H9 (cell line): ENCODE results near the gene STYXL1. TPM values are rescaled to one million over a fixed set of nuclear protein-coding genes. Genes with fewer than 3 reads are reported as not detected.
A peak's percentile ranks its signal among the peaks of the same experiment; 100 is the strongest.

Source experiments
- DNase-seq: peaks from one replicate; pipeline ENCODE4 v3.0.0-alpha.2; 2017
- H2AFZ ChIP-seq: one replicate; pipeline ENCODE4 v1.6.1; 2013; ENCODE audit warnings: mild to moderate bottlenecking, low read length, control low read depth, moderate library complexity
- H2AK5ac ChIP-seq: 2 replicates; pipeline ENCODE4 v1.6.1; 2013; ENCODE audit warnings: low read length, control low read depth, mixed read lengths; ENCODE audit not compliant: insufficient read length
- H2BK120ac ChIP-seq: one replicate; pipeline ENCODE4 v1.6.1; 2013; ENCODE audit warnings: low read depth, mild to moderate bottlenecking, low read length, control low read depth, inconsistent platforms; ENCODE audit not compliant: poor library complexity, severe bottlenecking
- H2BK12ac ChIP-seq: 2 replicates; pipeline ENCODE4 v1.6.1; 2013; ENCODE audit warnings: low read length, control low read depth, mixed read lengths, low read depth; ENCODE audit not compliant: insufficient read length
- H2BK15ac ChIP-seq: 2 replicates; pipeline ENCODE4 v1.6.1; 2013; ENCODE audit warnings: low read depth, low read length, control low read depth
- H2BK20ac ChIP-seq: one replicate; pipeline ENCODE4 v1.6.1; 2013; ENCODE audit warnings: low read depth, mild to moderate bottlenecking, low read length, control low read depth, inconsistent platforms; ENCODE audit not compliant: poor library complexity, severe bottlenecking
- H2BK5ac ChIP-seq: 2 replicates; pipeline ENCODE4 v1.6.1; 2013; ENCODE audit warnings: low read length, control low read depth, mixed read lengths; ENCODE audit not compliant: insufficient read length
- H3K14ac ChIP-seq: 2 replicates; pipeline ENCODE4 v1.6.1; 2013; ENCODE audit warnings: low read length, control low read depth; ENCODE audit not compliant: insufficient read depth
- H3K18ac ChIP-seq: 2 replicates; pipeline ENCODE4 v1.6.1; 2013; ENCODE audit warnings: low read depth, mild to moderate bottlenecking, mixed read lengths, low read length, control low read depth; ENCODE audit not compliant: insufficient read length
- H3K23ac ChIP-seq: 2 replicates; pipeline ENCODE4 v1.6.1; 2013; ENCODE audit warnings: low read length, control low read depth, mixed read lengths, low read depth; ENCODE audit not compliant: insufficient read length
- H3K23me2 ChIP-seq: 2 replicates; pipeline ENCODE4 v1.6.1; 2013; ENCODE audit warnings: low read depth, mild to moderate bottlenecking, mixed read lengths, low read length, control low read depth; ENCODE audit not compliant: insufficient read length, poor library complexity, severe bottlenecking
- H3K27ac ChIP-seq: 2 replicates; pipeline ENCODE4 v1.5.1; 2013; ENCODE audit warnings: low read length, control low read depth, mixed read lengths, low read depth; ENCODE audit not compliant: insufficient read length
- H3K27me3 ChIP-seq: 2 replicates; pipeline ENCODE4 v1.6.1; 2013; ENCODE audit warnings: low read length, control low read depth, inconsistent platforms; ENCODE audit not compliant: insufficient read depth
- H3K4ac ChIP-seq: 2 replicates; pipeline ENCODE4 v1.6.1; 2013; ENCODE audit warnings: low read depth, mild to moderate bottlenecking, control low read depth, inconsistent platforms, low read length, moderate library complexity
- H3K4me1 ChIP-seq: 2 replicates; pipeline ENCODE4 v1.6.1; 2013; ENCODE audit warnings: low read length, control low read depth, inconsistent platforms; ENCODE audit not compliant: insufficient read depth
- H3K4me2 ChIP-seq: 2 replicates; pipeline ENCODE4 v1.6.1; 2013; ENCODE audit warnings: low read length, control low read depth, mixed read lengths; ENCODE audit not compliant: insufficient read length, insufficient read depth
- H3K56ac ChIP-seq: 2 replicates; pipeline ENCODE4 v1.6.1; 2013; ENCODE audit warnings: low read depth, mild to moderate bottlenecking, mixed read lengths, low read length, control low read depth; ENCODE audit not compliant: insufficient read length
- H3K79me1 ChIP-seq: 2 replicates; pipeline ENCODE4 v1.6.1; 2013; ENCODE audit warnings: low read depth, mild to moderate bottlenecking, moderate library complexity, low read length, control low read depth, inconsistent platforms; ENCODE audit not compliant: insufficient read depth, poor library complexity, severe bottlenecking
- H3K79me2 ChIP-seq: 2 replicates; pipeline ENCODE4 v1.6.1; 2013; ENCODE audit warnings: low read length, control low read depth, inconsistent platforms; ENCODE audit not compliant: insufficient read depth
- H3K9ac ChIP-seq: 2 replicates; pipeline ENCODE4 v1.6.1; 2013; ENCODE audit warnings: low read length, control low read depth, mixed read lengths; ENCODE audit not compliant: insufficient read length; ENCODE audit errors: extremely low read depth
- H3K9me3 ChIP-seq: one replicate; pipeline ENCODE4 v1.6.1; 2013; ENCODE audit warnings: low read depth, low read length, inconsistent platforms; ENCODE audit not compliant: control insufficient read depth
- H3T11ph ChIP-seq: one replicate; pipeline ENCODE4 v1.6.1; 2013; ENCODE audit warnings: mild to moderate bottlenecking, low read length, control low read depth, inconsistent platforms
- H4K20me1 ChIP-seq: one replicate; pipeline ENCODE4 v1.6.1; 2013; ENCODE audit not compliant: control insufficient read depth, insufficient read length, insufficient read depth
- H4K5ac ChIP-seq: 2 replicates; pipeline ENCODE4 v1.6.1; 2013; ENCODE audit warnings: low read depth, mild to moderate bottlenecking, mixed read lengths, low read length, control low read depth; ENCODE audit not compliant: insufficient read length
- H4K8ac ChIP-seq: replicated peaks from 2 replicates; pipeline ENCODE4 v1.6.1; 2013; ENCODE audit warnings: low read length, control low read depth, mixed read lengths, low read depth; ENCODE audit not compliant: insufficient read length
- H4K91ac ChIP-seq: 2 replicates; pipeline ENCODE4 v1.6.1; 2013; ENCODE audit warnings: low read depth, mild to moderate bottlenecking, moderate library complexity, mixed read lengths, low read length, control low read depth; ENCODE audit not compliant: insufficient read length
- H3K27ac Mint-ChIP-seq, 3 experiments: 2 replicates in 2 of 3; 3 replicates in 1 of 3; pipeline ENCODE4 v1.8.0; 2020 to 2021; ENCODE audit warnings: mixed read lengths in 3 of 3, mild to moderate bottlenecking in 1 of 3, moderate library complexity in 1 of 3
- H3K27me3 Mint-ChIP-seq: 2 replicates; pipeline ENCODE4 v1.8.0; 2021; ENCODE audit warnings: low read depth, mild to moderate bottlenecking, moderate library complexity, mixed read lengths
- H3K36me3 Mint-ChIP-seq, 3 experiments: 2 replicates in 2 of 3; 3 replicates in 1 of 3; pipeline ENCODE4 v1.8.0; 2020 to 2021; ENCODE audit warnings: low read depth in 3 of 3, mixed read lengths in 3 of 3; ENCODE audit not compliant: insufficient read depth in 1 of 3
- H3K4me1 Mint-ChIP-seq, 2 experiments: 2 replicates each; pipeline ENCODE4 v1.8.0; 2020; ENCODE audit warnings: mixed read lengths in 2 of 2
- H3K4me3 Mint-ChIP-seq, 2 experiments: 2 replicates in 1 of 2; 3 replicates in 1 of 2; pipeline ENCODE4 v1.8.0; 2020 to 2021; ENCODE audit warnings: mild to moderate bottlenecking in 2 of 2, mixed read lengths in 2 of 2, moderate library complexity in 1 of 2
- H3K9me3 Mint-ChIP-seq, 2 experiments: 2 replicates in 1 of 2; 3 replicates in 1 of 2; pipeline ENCODE4 v1.8.0; 2020; ENCODE audit warnings: mild to moderate bottlenecking in 2 of 2, mixed read lengths in 2 of 2, moderate library complexity in 1 of 2
- CTCF ChIP-seq: fragments of 200-600 bp; sonication (generic); conservative IDR thresholded peaks from 3 replicates; pipeline ENCODE4 v1.8.0; 2021; ENCODE audit warnings: antibody characterized with exemption, mild to moderate bottlenecking
- WGBS: extraction: QIAGEN DNeasy Blood & Tissue Kit; methylation state at CpG from one replicate; pipeline ENCODE4 v1.1.7; 2013; ENCODE audit warnings: missing lambda C conversion rate, low lambda C conversion rate, mixed read lengths; ENCODE audit not compliant: insufficient read length; ENCODE audit errors: extremely low coverage; 5-methylcytosine and 5-hydroxymethylcytosine counted together
- total RNA-seq: library from RNA; stranded (reverse); gene quantifications from 2 replicates; pipeline ENCODE4 v1.2.1, GENCODE V29; 2021

Gene STYXL1
- total RNA-seq, 1 experiment from 2014 or later, result 38.7 TPM

- no peaks in the 10 kb centered on the region for H3K79me2 ChIP-seq
- no peak overlapping the region for H2AFZ ChIP-seq
- no peak overlapping the region for H3K23ac ChIP-seq
- H3K4me3 Mint-ChIP-seq, result no peak overlapping the region; a peak in 1 of 5 replicates
- no peaks in the 10 kb centered on the region for H3K27me3 ChIP-seq
- no peaks in the 10 kb centered on the region for H3K23me2 ChIP-seq
- no peaks in the 10 kb centered on the region for H3K9me3 Mint-ChIP-seq
- H3K27ac Mint-ChIP-seq, result peak overlapping the region in 1 of 3 experiments; percentile 81; a peak in 2 of 7 replicates
- no peak overlapping the region for H4K5ac ChIP-seq
- H3K56ac ChIP-seq, result no peak overlapping the region
- no peak overlapping the region for H4K8ac ChIP-seq
- no peak for DNase-seq
- WGBS, result no CpG with 5 or more reads among the region's 14 CpGs
- no peak overlapping the region for H3T11ph ChIP-seq
- H3K9me3 ChIP-seq, result no peaks in the 10 kb centered on the region
- no peaks in the 10 kb centered on the region for H4K20me1 ChIP-seq
- H2BK5ac ChIP-seq, result no peak overlapping the region
- H2BK120ac ChIP-seq, result no peak overlapping the region
- peaks cover 3 to 4% of the 10 kb centered on the region in 2 experiments; a peak in 2 of 4 replicates for H3K4me1 Mint-ChIP-seq
- no peak overlapping the region for H3K4me2 ChIP-seq
- no peak overlapping the region for H3K27ac ChIP-seq
- H3K36me3 Mint-ChIP-seq, result peaks cover 46 to 69% (median 67%) of the 10 kb centered on the region in 3 experiments
- no peak overlapping the region for H2BK20ac ChIP-seq
- no peak overlapping the region for H2BK15ac ChIP-seq
- no peaks in the 10 kb centered on the region for H3K79me1 ChIP-seq
- H3K14ac ChIP-seq, result no peak overlapping the region
- no peak overlapping the region for H4K91ac ChIP-seq
- no peak overlapping the region for H3K4ac ChIP-seq
- no peaks in the 10 kb centered on the region for H3K4me1 ChIP-seq
- no peaks in the 10 kb centered on the region for H3K27me3 Mint-ChIP-seq
- no peak for TF ChIP-seq CTCF
- no peak overlapping the region for H3K18ac ChIP-seq
- no peak overlapping the region for H3K9ac ChIP-seq
- no peak overlapping the region for H2AK5ac ChIP-seq
- H2BK12ac ChIP-seq, result no peak overlapping the region
These were observed 17.3 kb upstream of the STYXL1 start for GRCh38 chr7:76065016-76065612.
